ENCODE measurements around the gene RAB11FIP4.
A peak's percentile ranks its signal among the peaks of the same experiment; 100 is the strongest.

RAB11FIP4 gene

DNA sequence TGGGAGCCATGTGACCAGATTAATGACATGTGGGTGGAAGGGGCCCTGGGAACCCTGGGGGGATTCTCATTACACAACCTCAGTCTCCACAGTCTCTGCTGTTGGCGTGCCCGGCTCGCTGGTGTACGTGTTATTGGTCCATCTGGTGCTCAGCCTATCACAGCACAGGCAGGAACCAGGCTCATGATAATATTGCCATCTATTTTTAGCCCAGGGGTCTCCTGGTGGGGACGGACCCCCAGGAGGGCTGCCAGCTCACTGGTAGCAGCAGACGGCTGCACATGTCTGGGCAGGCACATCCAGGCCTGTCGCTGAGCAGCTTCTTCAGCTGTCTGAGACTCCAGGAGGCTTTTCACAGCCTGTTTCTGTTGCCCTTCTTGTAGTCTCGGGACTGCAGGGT, 123.8 kb downstream of the RAB11FIP4 start:
- TF ChIP-seq, protein P1, sequence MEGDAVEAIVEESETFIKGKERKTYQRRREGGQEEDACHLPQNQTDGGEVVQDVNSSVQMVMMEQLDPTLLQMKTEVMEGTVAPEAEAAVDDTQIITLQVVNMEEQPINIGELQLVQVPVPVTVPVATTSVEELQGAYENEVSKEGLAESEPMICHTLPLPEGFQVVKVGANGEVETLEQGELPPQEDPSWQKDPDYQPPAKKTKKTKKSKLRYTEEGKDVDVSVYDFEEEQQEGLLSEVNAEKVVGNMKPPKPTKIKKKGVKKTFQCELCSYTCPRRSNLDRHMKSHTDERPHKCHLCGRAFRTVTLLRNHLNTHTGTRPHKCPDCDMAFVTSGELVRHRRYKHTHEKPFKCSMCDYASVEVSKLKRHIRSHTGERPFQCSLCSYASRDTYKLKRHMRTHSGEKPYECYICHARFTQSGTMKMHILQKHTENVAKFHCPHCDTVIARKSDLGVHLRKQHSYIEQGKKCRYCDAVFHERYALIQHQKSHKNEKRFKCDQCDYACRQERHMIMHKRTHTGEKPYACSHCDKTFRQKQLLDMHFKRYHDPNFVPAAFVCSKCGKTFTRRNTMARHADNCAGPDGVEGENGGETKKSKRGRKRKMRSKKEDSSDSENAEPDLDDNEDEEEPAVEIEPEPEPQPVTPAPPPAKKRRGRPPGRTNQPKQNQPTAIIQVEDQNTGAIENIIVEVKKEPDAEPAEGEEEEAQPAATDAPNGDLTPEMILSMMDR (IDR thresholded peaks at IDR 0.05; ENCODE audit: low read depth, low read length, missing control alignments), result no peak
- DNase-seq (ENCODE audit: extremely low read depth, low read depth), result no peak
- no peak overlapping the region for H3K4me3 ChIP-seq (replicated peaks; ENCODE audit: low read depth, low read length)

DNA sequence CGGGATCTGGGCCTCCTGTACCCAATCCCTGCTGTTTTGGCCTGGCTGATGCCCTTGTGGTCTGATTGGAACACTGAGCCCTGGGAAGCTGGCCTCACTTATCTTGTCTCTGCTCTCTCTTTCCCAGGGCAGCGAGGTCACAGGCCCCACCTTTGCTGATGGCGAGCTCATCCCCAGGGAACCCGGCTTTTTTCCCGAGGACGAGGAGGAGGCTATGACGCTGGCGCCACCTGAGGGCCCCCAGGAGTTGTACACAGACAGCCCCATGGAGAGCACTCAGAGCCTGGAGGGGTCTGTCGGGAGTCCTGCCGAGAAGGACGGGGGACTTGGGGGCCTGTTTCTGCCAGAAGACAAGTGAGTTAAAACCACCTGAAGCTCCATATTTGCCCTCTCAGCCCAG, 126.0 kb downstream of the RAB11FIP4 start:
- no peak overlapping the region for H3K4me3 ChIP-seq (replicated peaks; ENCODE audit: low read depth, low read length)
- DNase-seq (ENCODE audit: extremely low read depth, low read depth), result no peak
- TF ChIP-seq, protein P1 (IDR thresholded peaks at IDR 0.05; ENCODE audit: low read depth, low read length, missing control alignments), result peak; percentile 52

DNA sequence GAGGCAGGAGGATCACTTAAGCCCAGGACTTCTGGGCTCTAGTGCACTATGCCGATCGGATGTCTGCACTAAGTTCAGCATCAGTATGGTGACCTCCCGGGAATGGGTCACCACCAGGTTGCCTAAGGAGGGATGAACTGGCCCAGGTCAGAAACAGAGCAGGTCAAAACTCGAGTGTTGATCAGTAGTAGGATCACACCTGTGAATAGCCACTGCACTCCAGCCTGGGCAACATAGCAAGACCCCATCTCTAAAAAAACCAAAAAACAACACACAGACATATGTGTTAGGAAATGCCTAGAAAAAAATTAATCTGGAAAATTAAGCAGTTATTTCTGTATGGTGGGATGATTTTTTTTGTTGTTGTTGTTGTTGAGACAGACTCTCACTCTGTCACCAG, 127.0 kb downstream of the RAB11FIP4 start:
- no peak overlapping the region for H3K4me3 ChIP-seq (replicated peaks; ENCODE audit: low read depth, low read length)
- TF ChIP-seq, protein P1 (IDR thresholded peaks at IDR 0.05; ENCODE audit: low read depth, low read length, missing control alignments), result no peak

DNA sequence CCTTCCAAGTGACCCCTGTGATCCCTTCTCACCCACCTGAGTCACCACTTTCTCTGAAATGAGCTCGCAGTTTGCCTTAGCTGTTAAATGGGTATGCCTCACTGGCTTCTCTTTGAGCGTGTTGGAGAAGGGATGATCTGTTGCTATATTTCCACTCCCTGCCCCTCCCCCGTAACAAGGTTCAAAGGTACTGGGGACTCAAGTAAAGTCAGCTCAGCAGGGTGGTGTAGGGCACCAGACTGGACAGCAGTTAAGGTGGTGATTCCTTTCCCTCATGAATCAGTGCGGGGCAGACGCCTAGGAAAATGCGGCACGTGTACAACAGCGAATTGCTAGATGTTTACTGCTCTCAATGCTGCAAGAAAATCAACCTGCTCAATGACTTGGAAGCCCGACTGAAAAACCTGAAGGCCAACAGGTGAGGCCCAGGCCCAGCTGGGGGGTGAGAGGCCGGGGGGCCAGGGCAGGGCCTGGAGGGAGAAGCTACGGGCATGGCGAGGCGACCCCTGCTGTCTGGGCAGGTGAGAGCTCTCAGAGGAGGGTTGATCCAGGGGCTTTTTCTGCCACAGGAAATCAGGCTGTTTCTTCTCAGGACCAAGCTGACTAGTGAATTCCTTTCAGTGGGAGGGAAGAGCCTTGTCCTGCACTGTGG, 130.3 kb downstream of the RAB11FIP4 start:
- H3K4me3 ChIP-seq (replicated peaks; ENCODE audit: low read depth, low read length), result no peak overlapping the region
- DNase-seq (ENCODE audit: extremely low read depth, low read depth), result no peak
- TF ChIP-seq, protein P1 (IDR thresholded peaks at IDR 0.05; ENCODE audit: low read depth, low read length, missing control alignments), result no peak

More for the DNA sequence above, 127.0 kb downstream of the RAB11FIP4 start:
- DNase-seq (ENCODE audit: extremely low read depth, low read depth), result no peak

DNA sequence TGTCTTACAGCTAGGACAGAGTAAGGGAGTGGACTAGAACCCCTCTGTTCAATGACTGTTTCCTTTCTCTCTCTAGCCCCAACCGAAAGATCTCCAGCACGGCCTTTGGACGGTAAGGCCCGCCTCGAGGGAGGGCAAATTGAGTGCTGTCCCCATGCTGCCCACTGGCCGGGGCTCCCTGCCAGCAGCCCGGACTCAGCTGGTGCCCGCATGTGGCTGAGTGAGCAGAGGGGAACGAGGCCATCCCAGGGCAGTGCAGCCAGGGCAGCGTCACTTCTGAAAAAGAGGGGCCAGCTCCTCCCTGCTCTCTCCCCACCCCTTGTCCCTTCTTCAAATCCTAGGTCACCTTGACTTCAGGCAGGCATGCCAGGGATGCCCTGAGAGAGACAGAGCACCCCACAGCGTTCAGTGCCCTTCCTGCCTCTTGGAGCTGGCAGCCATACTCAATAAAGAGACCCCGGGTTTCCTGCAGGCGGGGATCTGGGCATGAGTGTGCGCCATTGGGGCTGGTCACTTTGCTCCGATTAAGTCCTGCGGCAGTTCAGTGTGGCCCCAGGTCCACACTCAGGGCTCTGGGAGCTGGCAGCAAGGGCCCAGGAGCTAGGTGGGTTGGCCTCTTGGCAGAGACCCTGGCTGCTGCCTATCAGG, 130.9 kb downstream of the RAB11FIP4 start:
- TF ChIP-seq, protein P1 (IDR thresholded peaks at IDR 0.05; ENCODE audit: low read depth, low read length, missing control alignments), result no peak
- DNase-seq (ENCODE audit: extremely low read depth, low read depth), result no peak
- no peak overlapping the region for H3K4me3 ChIP-seq (replicated peaks; ENCODE audit: low read depth, low read length)

DNA sequence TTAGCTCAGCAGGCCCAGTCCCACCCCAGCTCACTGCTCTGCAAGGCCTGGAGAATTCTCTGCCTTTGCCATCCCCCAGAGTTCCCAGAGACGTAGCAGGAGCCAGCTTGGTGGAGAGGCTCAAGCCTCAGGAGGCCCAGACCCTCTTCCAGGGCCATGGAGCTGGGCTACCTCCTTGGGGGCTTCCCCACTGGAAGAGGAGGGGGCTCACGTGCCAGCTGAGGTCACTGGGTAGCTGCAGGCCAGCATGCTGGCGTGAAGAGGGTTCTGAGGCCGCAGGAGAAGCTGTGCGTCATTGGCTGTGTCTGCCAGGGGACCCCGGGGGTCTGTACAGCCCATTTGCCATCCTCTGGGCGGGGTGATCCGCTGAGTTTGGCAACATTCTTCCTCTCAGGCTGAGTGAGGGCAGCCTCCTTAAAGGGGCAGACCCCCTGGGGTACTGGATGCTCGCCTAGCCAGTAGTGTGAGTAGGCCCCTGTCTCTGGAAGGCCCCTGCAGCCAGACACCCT, 131.6 kb downstream of the RAB11FIP4 start:
- TF ChIP-seq, protein P1 (IDR thresholded peaks at IDR 0.05; ENCODE audit: low read depth, low read length, missing control alignments), result no peak
- DNase-seq (ENCODE audit: extremely low read depth, low read depth), result no peak
- no peak overlapping the region for H3K4me3 ChIP-seq (replicated peaks; ENCODE audit: low read depth, low read length)

Data from HFF-Myc (cell line).